Neural progenitor cell (in vitro differentiated cells): ENCODE results near the gene HIGD2A. TPM values are rescaled to one million over a fixed set of nuclear protein-coding genes. Genes with fewer than 3 reads are reported as not detected.

Source experiments
- DNase-seq: peaks from one replicate; pipeline ENCODE4 v3.0.0-alpha.2; 2016; ENCODE audit warnings: low spot score
- H2AFZ ChIP-seq: fragments of 200-600 bp; sonication (generic); replicated peaks from 2 replicates; pipeline ENCODE4 v1.6.1; 2016; ENCODE audit warnings: antibody characterized with exemption
- H3F3A ChIP-seq: fragments of 200-600 bp; sonication (generic); 2 replicates; pipeline ENCODE4 v1.6.1; 2016; ENCODE audit warnings: antibody characterized with exemption, low read depth
- H3K27ac ChIP-seq: fragments of 200-600 bp; sonication (generic); 2 replicates; pipeline ENCODE4 v1.5.1; 2016; ENCODE audit warnings: mild to moderate bottlenecking
- H3K27me3 ChIP-seq: fragments of 200-600 bp; sonication (generic); 2 replicates; pipeline ENCODE4 v1.6.1; 2016; ENCODE audit warnings: mild to moderate bottlenecking, moderate library complexity
- H3K36me3 ChIP-seq: fragments of 200-600 bp; sonication (generic); 2 replicates; pipeline ENCODE4 v1.5.1; 2016
- H3K4me1 ChIP-seq: fragments of 200-600 bp; sonication (generic); 2 replicates; pipeline ENCODE4 v1.6.1; 2016; ENCODE audit warnings: mixed run types
- H3K4me2 ChIP-seq: fragments of 200-600 bp; sonication (generic); 2 replicates; pipeline ENCODE4 v1.6.1; 2016
- H3K4me3 ChIP-seq: fragments of 200-600 bp; sonication (generic); 2 replicates; pipeline ENCODE4 v1.5.1; 2016
- H3K79me2 ChIP-seq: fragments of 200-600 bp; sonication (generic); 2 replicates; pipeline ENCODE4 v1.6.1; 2016; ENCODE audit warnings: low read depth
- H3K9ac ChIP-seq: fragments of 200-600 bp; sonication (generic); 2 replicates; pipeline ENCODE4 v1.6.1; 2016
- H3K9me3 ChIP-seq: fragments of 200-600 bp; sonication (generic); 2 replicates; pipeline ENCODE4 v1.5.1; 2016; ENCODE audit warnings: low read depth
- H4K20me1 ChIP-seq: fragments of 200-600 bp; sonication (generic); 2 replicates; pipeline ENCODE4 v1.6.1; 2016; ENCODE audit warnings: low read depth
- H3K27ac Mint-ChIP-seq: 3 replicates; pipeline ENCODE4 v1.8.0; 2021; ENCODE audit warnings: mixed read lengths
- H3K27me3 Mint-ChIP-seq: 2 replicates; pipeline ENCODE4 v1.8.0; 2022; ENCODE audit warnings: low read depth, mild to moderate bottlenecking, inconsistent platforms, moderate library complexity, mixed read lengths; ENCODE audit not compliant: insufficient read depth
- H3K36me3 Mint-ChIP-seq: 3 replicates; pipeline ENCODE4 v1.8.0; 2021; ENCODE audit warnings: mixed read lengths
- H3K4me1 Mint-ChIP-seq: 3 replicates; pipeline ENCODE4 v1.8.0; 2021; ENCODE audit warnings: mixed read lengths
- H3K4me3 Mint-ChIP-seq: 3 replicates; pipeline ENCODE4 v1.8.0; 2021; ENCODE audit warnings: mild to moderate bottlenecking, moderate library complexity, mixed read lengths
- H3K9me3 Mint-ChIP-seq: 3 replicates; pipeline ENCODE4 v1.8.0; 2020; ENCODE audit warnings: mixed read lengths
- CTCF ChIP-seq: fragments of 200-600 bp; sonication (generic); IDR thresholded peaks from 2 replicates; pipeline ENCODE4 v1.5.1; 2017; ENCODE audit warnings: antibody characterized with exemption, mild to moderate bottlenecking
- EZH2 ChIP-seq: fragments of 200-600 bp; sonication (generic); IDR thresholded peaks from 2 replicates; pipeline ENCODE4 v1.6.1; 2017; ENCODE audit warnings: antibody characterized with exemption, mild to moderate bottlenecking, moderate library complexity
- EZH2phosphoT487 ChIP-seq: fragments of 200-600 bp; sonication (generic); IDR thresholded peaks from 2 replicates; pipeline ENCODE4 v1.6.1; 2017; ENCODE audit warnings: antibody characterized with exemption
- total RNA-seq: library from RNA; depleted of rRNA; stranded (reverse); fragments of >200 nt; gene quantifications from 2 replicates; pipeline ENCODE4 v1.2.3, GENCODE V29; 2015; ENCODE audit warnings: low replicate concordance

HIGD2A gene
- total RNA-seq, 1 donor from 2014 or later: 40.1 TPM

GRCh38 chr5:176418251-176418650, 29.7 kb downstream of the HIGD2A start:
- H3K27me3 Mint-ChIP-seq: no peaks in the 10 kb centered on the region
- H3K9me3 Mint-ChIP-seq: peaks cover 16% of the 10 kb centered on the region
- Histone ChIP-seq H3K4me1 (no peaks in the 10 kb centered on the region), H3K9ac (no peak overlapping the region), H2AFZ (no peak overlapping the region), H3K27me3 (peaks cover 24% of the 10 kb centered on the region), H3F3A (peaks cover 7% of the 10 kb centered on the region), H3K9me3 (no peaks in the 10 kb centered on the region), H3K36me3 (no peaks in the 10 kb centered on the region), H3K4me2 (no peak overlapping the region), H3K27ac (no peak overlapping the region), H3K4me3 (no peak overlapping the region), H3K79me2 (no peaks in the 10 kb centered on the region), H4K20me1 (no peaks in the 10 kb centered on the region)
- peaks cover 9% of the 10 kb centered on the region for H3K4me1 Mint-ChIP-seq
- H3K36me3 Mint-ChIP-seq: no peaks in the 10 kb centered on the region
- H3K27ac Mint-ChIP-seq: no peak overlapping the region
- TF ChIP-seq EZH2phosphoT487 (no peak), EZH2 (no peak), CTCF (no peak)
- no peak overlapping the region for H3K4me3 Mint-ChIP-seq
- no peak for DNase-seq

- Histone ChIP-seq H3K4me1 (no peaks in the 10 kb centered on the region), H2AFZ (no peak overlapping the region), H3K4me3 (no peak overlapping the region), H3K27me3 (peaks cover 24% of the 10 kb centered on the region), H3K36me3 (no peaks in the 10 kb centered on the region), H3K4me2 (no peak overlapping the region), H3K27ac (no peak overlapping the region), H3F3A (peaks cover 7% of the 10 kb centered on the region), H4K20me1 (no peaks in the 10 kb centered on the region), H3K9me3 (no peaks in the 10 kb centered on the region), H3K79me2 (no peaks in the 10 kb centered on the region), H3K9ac (no peak overlapping the region)
- Mint-ChIP-seq H3K4me1 (peaks cover 9% of the 10 kb centered on the region), H3K27ac (no peak overlapping the region), H3K36me3 (no peaks in the 10 kb centered on the region), H3K9me3 (peaks cover 16% of the 10 kb centered on the region), H3K4me3 (no peak overlapping the region), H3K27me3 (no peaks in the 10 kb centered on the region)
- DNase-seq: no peak
- no peak for TF ChIP-seq EZH2
- no peak for TF ChIP-seq CTCF
Measured at GRCh38 chr5:176420086-176420485, 31.5 kb downstream of the HIGD2A start.

- no peak overlapping the region for H3K4me2 ChIP-seq
- Mint-ChIP-seq H3K4me3 (no peak overlapping the region), H3K4me1 (peaks cover 7% of the 10 kb centered on the region), H3K9me3 (peaks cover 22% of the 10 kb centered on the region), H3K36me3 (peaks cover 3% of the 10 kb centered on the region), H3K27me3 (no peaks in the 10 kb centered on the region), H3K27ac (no peak overlapping the region)
- H3K9ac ChIP-seq: no peak overlapping the region
- TF ChIP-seq CTCF (no peak), EZH2phosphoT487 (no peak), EZH2 (no peak)
- H3K4me1 ChIP-seq: no peaks in the 10 kb centered on the region
- DNase-seq: no peak
- no peak overlapping the region for H3K4me3 ChIP-seq
- H3K36me3 ChIP-seq: no peaks in the 10 kb centered on the region
- H3K9me3 ChIP-seq: no peaks in the 10 kb centered on the region
- H3K27ac ChIP-seq: no peak overlapping the region
- H3K27me3 ChIP-seq: peaks cover 15% of the 10 kb centered on the region
- H2AFZ ChIP-seq: no peak overlapping the region
- H3K79me2 ChIP-seq: no peaks in the 10 kb centered on the region
- no peaks in the 10 kb centered on the region for H4K20me1 ChIP-seq
- H3F3A ChIP-seq: peaks cover 1% of the 10 kb centered on the region
Measured at GRCh38 chr5:176420972-176421544, 32.5 kb downstream of the HIGD2A start.
